Endothelial cell of umbilical vein (primary cell): ENCODE measurements around the gene GOLIM4. TPM values are rescaled to one million over a fixed set of nuclear protein-coding genes. Genes with fewer than 3 reads are reported as not detected.

ENCODE experiments used
- BruUV-seq: library from RNA; stranded (reverse); fragments of 400-500 nt; replicated peaks from 2 replicates; lab custom pipeline; 2021; lab: Mats Ljungman, UMichigan
- CTCF ChIA-PET: fragments of 300-600, 350-600 bp; sonication (Branson Sonifier 250); formaldehyde crosslinking; loops from one replicate; lab custom pipeline; 2021; ENCODE audit warnings: antibody characterized with exemption, inconsistent platforms; lab: Charles Lee
- POLR2A ChIA-PET: fragments of 300-600, 350-600 bp; sonication (Branson Sonifier 250); formaldehyde crosslinking; loops from one replicate; lab custom pipeline; 2021; ENCODE audit warnings: antibody characterized with exemption, inconsistent platforms; lab: Charles Lee
- DNase-seq: peaks from one replicate; pipeline ENCODE4 v3.0.0-alpha.2; 2011; ENCODE audit warnings: low read depth, low spot score
- FAIRE-seq: peaks from 2 replicates; lab custom pipeline; 2011; peaks lifted over from hg19 to GRCh38; lab: Jason Lieb, UNC
- H2AFZ ChIP-seq: 2 replicates; pipeline ENCODE4 v1.6.0; 2012; ENCODE audit warnings: low read depth, low read length, control low read depth, inconsistent platforms
- H3K27ac ChIP-seq: 2 replicates; pipeline ENCODE4 v1.5.1; 2011; ENCODE audit warnings: low read depth, mild to moderate bottlenecking, control low read depth, low read length, moderate library complexity; ENCODE audit not compliant: insufficient read depth
- H3K27me3 ChIP-seq, 2 experiments: 2 replicates each; pipeline versions ENCODE4 v1.6.0 to v1.6.1; 2011; ENCODE audit warnings: low read length in 2 of 2, mixed read lengths in 1 of 2; ENCODE audit not compliant: control insufficient read depth in 2 of 2, insufficient read depth in 2 of 2
- H3K36me3 ChIP-seq, 2 experiments: 2 replicates in 1 of 2; 3 replicates in 1 of 2; pipeline ENCODE4 v1.5.1; 2011; ENCODE audit warnings: low read length in 2 of 2, mild to moderate bottlenecking in 1 of 2, moderate library complexity in 1 of 2; ENCODE audit not compliant: control insufficient read depth in 2 of 2, insufficient read depth in 2 of 2; ENCODE audit errors: extremely low read depth in 1 of 2
- H3K4me1 ChIP-seq: 3 replicates; pipeline ENCODE4 v1.5.1; 2011; ENCODE audit warnings: mild to moderate bottlenecking, low read length; ENCODE audit not compliant: control insufficient read depth, insufficient read depth; ENCODE audit errors: extremely low read depth
- H3K4me2 ChIP-seq: 2 replicates; pipeline ENCODE4 v1.6.1; 2011; ENCODE audit warnings: low read length, control low read depth, mixed read lengths; ENCODE audit not compliant: insufficient read depth
- H3K4me3 ChIP-seq, 3 experiments: fragments of 200-600 bp in 1 of 3; sonication (generic), shearing (Covaris generic) in 1 of 3; replicated peaks in 1 of 3; 2 replicates each; pipeline ENCODE4 v1.5.1; 2011 to 2016; ENCODE audit warnings: control low read depth in 3 of 3, low read length in 3 of 3, mild to moderate bottlenecking in 2 of 3, inconsistent platforms in 1 of 3, low read depth in 1 of 3, moderate library complexity in 1 of 3; ENCODE audit not compliant: insufficient read depth in 1 of 3
- H3K79me2 ChIP-seq: 2 replicates; pipeline ENCODE4 v1.6.0; 2012; ENCODE audit warnings: low read length, inconsistent platforms; ENCODE audit not compliant: control insufficient read depth, insufficient read depth
- H3K9ac ChIP-seq: replicated peaks from 2 replicates; pipeline ENCODE3; 2011; ENCODE audit warnings: low read length, control low read depth; ENCODE audit not compliant: insufficient read depth; ENCODE audit errors: extremely low read depth
- H3K9me1 ChIP-seq: replicated peaks from 3 replicates; pipeline ENCODE4 v1.6.0; 2011; ENCODE audit warnings: mild to moderate bottlenecking, low read length; ENCODE audit not compliant: control insufficient read depth, insufficient read depth; ENCODE audit errors: extremely low read depth
- H3K9me3 ChIP-seq: replicated peaks from 2 replicates; pipeline ENCODE4 v1.5.1; 2012; ENCODE audit warnings: low read length, inconsistent platforms; ENCODE audit not compliant: control insufficient read depth, insufficient read depth
- H4K20me1 ChIP-seq: replicated peaks from 2 replicates; pipeline ENCODE3; 2011; ENCODE audit warnings: mild to moderate bottlenecking, low read length; ENCODE audit not compliant: control insufficient read depth, insufficient read depth; ENCODE audit errors: extremely low read depth
- EZH2 ChIP-seq: IDR thresholded peaks from 2 replicates; pipeline ENCODE4 v1.6.1; 2012; ENCODE audit warnings: borderline replicate concordance, low read depth, mild to moderate bottlenecking, moderate library complexity, low read length, inconsistent platforms; ENCODE audit not compliant: severe bottlenecking
- FOS ChIP-seq: IDR thresholded peaks from 2 replicates; pipeline ENCODE4 v1.6.1; 2011; ENCODE audit warnings: mild to moderate bottlenecking, low read length, moderate library complexity, borderline replicate concordance; ENCODE audit not compliant: insufficient read depth
- GATA2 ChIP-seq: IDR thresholded peaks from 2 replicates; pipeline ENCODE4 v1.7.0; 2011; ENCODE audit warnings: low read depth, mild to moderate bottlenecking, moderate library complexity, mixed read lengths, low read length; ENCODE audit not compliant: insufficient read length, insufficient read depth
- JUN ChIP-seq: IDR thresholded peaks from 2 replicates; pipeline ENCODE4 v1.6.1; 2011; ENCODE audit warnings: borderline replicate concordance, low read depth; ENCODE audit not compliant: insufficient read length, insufficient read depth
- MYC ChIP-seq: IDR thresholded peaks from one replicate; pipeline ENCODE4 v1.6.1; 2011; ENCODE audit warnings: mild to moderate bottlenecking, low read depth, low read length
- POLR2A ChIP-seq: IDR thresholded peaks from 2 replicates; pipeline ENCODE4 v1.6.1; 2012; ENCODE audit warnings: low read depth, mild to moderate bottlenecking, control low read depth, low read length
- POLR2AphosphoS5 ChIP-seq: IDR thresholded peaks from 2 replicates; pipeline ENCODE4 v1.6.1; 2012; ENCODE audit warnings: low read depth, mild to moderate bottlenecking, control low read depth, low read length, moderate library complexity; ENCODE audit not compliant: insufficient read depth
- dilution Hi-C: fragments of 300-500 bp; cut with MboI; formaldehyde crosslinking; loops from one replicate; pipeline ENCODE4 v1.15.0; 2019; ENCODE audit warnings: low sequenced_read_pairs; ENCODE audit not compliant: extremely low pct_ligation_motif_present
- intact Hi-C: fragments of 100-400 bp; cut with micrococcal nuclease; formaldehyde crosslinking; loops from one replicate; pipeline ENCODE4 v1.10.0; 2022
- polyA plus RNA-seq, 4 experiments: library from polyadenylated mRNA; depleted of rRNA in 3 of 4; stranded (reverse) in 3 of 4; unstranded in 1 of 4; fragments of >200 nt; gene quantifications; 2 replicates each; pipeline versions ENCODE4 v1.2.1 to v1.2.3, GENCODE V29; 2011 to 2012; ENCODE audit warnings: missing spikeins in 1 of 4
- total RNA-seq: library from RNA; stranded (reverse); gene quantifications from 2 replicates; pipeline ENCODE4 v1.2.3, GENCODE V29; 2021
- TF ChIP-seq, protein P1 (sequence below): IDR thresholded peaks from 2 replicates; pipeline ENCODE4 v1.6.1; 2011; ENCODE audit not compliant: insufficient read depth, insufficient read length
- TF ChIP-seq, protein P2 (sequence below), 2 donors: IDR thresholded peaks; 1 replicate in 1 of 2; 2 replicates in 1 of 2; pipeline ENCODE4 v1.5.1; 2011; ENCODE audit warnings: low read length in 2 of 2, mild to moderate bottlenecking in 2 of 2, moderate library complexity in 2 of 2, control low read depth in 1 of 2, inconsistent platforms in 1 of 2, low read depth in 1 of 2; ENCODE audit not compliant: insufficient read depth in 1 of 2; ENCODE audit errors: extremely low read depth in 1 of 2

The GOLIM4 gene
- total and polyA plus RNA-seq, 2 donors (not counting 3 experiments of a cell fraction or from before 2014, with no cell fraction given): 11.7 to 40.8 TPM

DNA sequence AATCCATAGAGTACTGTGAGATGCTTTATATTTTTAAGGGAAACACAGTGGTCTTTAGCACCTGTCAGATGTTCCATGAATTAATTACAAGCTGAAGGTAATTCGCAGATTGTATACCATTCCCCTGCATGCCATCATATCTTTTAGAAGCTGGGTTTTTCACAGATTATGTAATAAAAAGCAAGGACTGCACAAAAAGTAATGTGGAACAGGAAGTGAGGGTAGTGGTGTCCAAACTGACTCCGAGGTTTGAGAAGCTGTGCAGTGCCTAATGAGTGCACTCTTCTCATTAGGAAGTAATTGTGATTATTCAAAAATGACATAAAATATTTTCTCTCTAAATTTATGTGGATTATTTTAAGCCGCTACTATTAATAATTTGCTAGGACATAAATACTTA, 123.2 kb downstream of the GOLIM4 start:
- H2AFZ ChIP-seq: no peak overlapping the region
- FAIRE-seq (no peak), DNase-seq (no peak)
- H4K20me1 ChIP-seq: no peaks in the 10 kb centered on the region
- intact Hi-C loops: no loop called here
- no peak overlapping the region for H3K4me3 ChIP-seq
- H3K27ac ChIP-seq: no peak overlapping the region
- no peaks in the 10 kb centered on the region for H3K9me1 ChIP-seq
- no TSS peak for BruUV-seq
- no peaks in the 10 kb centered on the region for H3K9me3 ChIP-seq
- no peaks in the 10 kb centered on the region for H3K36me3 ChIP-seq
- H3K79me2 ChIP-seq: no peaks in the 10 kb centered on the region
- H3K4me1 ChIP-seq: no peaks in the 10 kb centered on the region
- H3K9ac ChIP-seq: no peak overlapping the region
- no peaks in the 10 kb centered on the region for H3K27me3 ChIP-seq
- TF ChIP-seq JUN (no peak), POLR2A (no peak), FOS (no peak), EZH2 (no peak)
- ChIA-PET POLR2A (no interaction called here), CTCF (no interaction called here)
- H3K4me2 ChIP-seq: no peak overlapping the region
- dilution Hi-C loops: no loop called here

GRCh38 chr3:167969548-167969947, 126.2 kb downstream of the GOLIM4 start:
- CTCF ChIA-PET: no interaction called here
- no peaks in the 10 kb centered on the region for H3K27me3 ChIP-seq
- TF ChIP-seq, protein P1, sequence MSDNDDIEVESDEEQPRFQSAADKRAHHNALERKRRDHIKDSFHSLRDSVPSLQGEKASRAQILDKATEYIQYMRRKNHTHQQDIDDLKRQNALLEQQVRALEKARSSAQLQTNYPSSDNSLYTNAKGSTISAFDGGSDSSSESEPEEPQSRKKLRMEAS: no peak
- TF ChIP-seq EZH2: no peak
- no peak for TF ChIP-seq FOS
- TF ChIP-seq JUN: no peak
- no peak for TF ChIP-seq GATA2
- no peak for TF ChIP-seq MYC
- TF ChIP-seq POLR2A: no peak
- TF ChIP-seq POLR2AphosphoS5: no peak
- TF ChIP-seq, protein P2, sequence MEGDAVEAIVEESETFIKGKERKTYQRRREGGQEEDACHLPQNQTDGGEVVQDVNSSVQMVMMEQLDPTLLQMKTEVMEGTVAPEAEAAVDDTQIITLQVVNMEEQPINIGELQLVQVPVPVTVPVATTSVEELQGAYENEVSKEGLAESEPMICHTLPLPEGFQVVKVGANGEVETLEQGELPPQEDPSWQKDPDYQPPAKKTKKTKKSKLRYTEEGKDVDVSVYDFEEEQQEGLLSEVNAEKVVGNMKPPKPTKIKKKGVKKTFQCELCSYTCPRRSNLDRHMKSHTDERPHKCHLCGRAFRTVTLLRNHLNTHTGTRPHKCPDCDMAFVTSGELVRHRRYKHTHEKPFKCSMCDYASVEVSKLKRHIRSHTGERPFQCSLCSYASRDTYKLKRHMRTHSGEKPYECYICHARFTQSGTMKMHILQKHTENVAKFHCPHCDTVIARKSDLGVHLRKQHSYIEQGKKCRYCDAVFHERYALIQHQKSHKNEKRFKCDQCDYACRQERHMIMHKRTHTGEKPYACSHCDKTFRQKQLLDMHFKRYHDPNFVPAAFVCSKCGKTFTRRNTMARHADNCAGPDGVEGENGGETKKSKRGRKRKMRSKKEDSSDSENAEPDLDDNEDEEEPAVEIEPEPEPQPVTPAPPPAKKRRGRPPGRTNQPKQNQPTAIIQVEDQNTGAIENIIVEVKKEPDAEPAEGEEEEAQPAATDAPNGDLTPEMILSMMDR (IDR thresholded peaks at IDR 0.05; ENCODE audit: extremely low read depth in 1 of 2, insufficient read depth in 1 of 2, low read depth in 1 of 2, low read length in 2 of 2): no peak
- no peak overlapping the region for H3K27ac ChIP-seq
- H3K4me2 ChIP-seq: no peak overlapping the region
- FAIRE-seq (no peak), DNase-seq (no peak)
- intact Hi-C loops: no loop called here
- no peak overlapping the region for H3K4me3 ChIP-seq
- POLR2A ChIA-PET: no interaction called here
- H3K79me2 ChIP-seq: no peaks in the 10 kb centered on the region
- dilution Hi-C loops: no loop called here
- no peak overlapping the region for H3K9ac ChIP-seq
- H2AFZ ChIP-seq: no peak overlapping the region
- H3K9me1 ChIP-seq: no peaks in the 10 kb centered on the region
- no peaks in the 10 kb centered on the region for H4K20me1 ChIP-seq
- no peaks in the 10 kb centered on the region for H3K4me1 ChIP-seq
- no peaks in the 10 kb centered on the region for H3K36me3 ChIP-seq
- H3K9me3 ChIP-seq: no peaks in the 10 kb centered on the region
- BruUV-seq: no TSS peak
